HuH-7 (cell line): Measurements from ENCODE around the gene SFXN5.

Experiments
- DNase-seq: peaks from one replicate; pipeline ENCODE4 v3.0.0; 2011; ENCODE audit warnings: low spot score

Gene SFXN5

DNA sequence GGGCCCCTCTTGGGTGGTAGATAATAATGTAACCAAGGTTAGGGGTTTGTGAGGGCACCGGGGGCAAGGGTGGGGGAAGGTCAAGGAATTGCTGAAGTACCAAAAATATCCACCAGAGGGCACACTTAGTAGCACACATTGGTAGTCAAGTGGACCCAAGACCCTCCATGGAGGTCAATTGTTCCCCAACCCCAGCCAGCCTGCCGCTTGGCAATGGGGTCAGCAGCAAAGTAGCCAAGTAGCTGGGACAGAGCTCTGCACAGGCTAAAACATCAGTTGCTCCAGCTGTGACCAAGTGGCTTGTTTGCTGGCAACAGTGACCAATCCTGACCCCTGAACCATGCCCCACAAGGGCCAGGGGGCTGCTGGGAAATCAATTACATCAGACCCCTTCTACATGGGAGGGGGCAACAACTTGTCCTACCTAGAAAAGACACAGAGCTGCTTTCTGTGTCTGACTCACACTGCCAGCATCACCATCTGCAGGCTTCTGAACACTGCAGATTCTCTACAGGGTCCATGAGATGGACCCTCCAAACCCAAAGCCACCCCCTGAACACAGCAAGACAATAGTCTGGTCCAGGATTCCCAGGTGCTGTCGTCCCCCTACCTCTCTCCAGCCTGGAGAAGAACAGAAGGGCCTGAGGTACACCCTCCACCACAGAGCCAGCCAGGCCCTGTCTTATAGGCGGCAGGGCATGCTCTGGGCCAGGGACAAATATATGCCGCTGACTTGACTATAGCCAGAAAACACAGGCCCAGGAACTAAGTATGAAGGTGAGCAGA, 78.2 kb downstream of the SFXN5 start:
- DNase-seq: peak; percentile 93

DNA sequence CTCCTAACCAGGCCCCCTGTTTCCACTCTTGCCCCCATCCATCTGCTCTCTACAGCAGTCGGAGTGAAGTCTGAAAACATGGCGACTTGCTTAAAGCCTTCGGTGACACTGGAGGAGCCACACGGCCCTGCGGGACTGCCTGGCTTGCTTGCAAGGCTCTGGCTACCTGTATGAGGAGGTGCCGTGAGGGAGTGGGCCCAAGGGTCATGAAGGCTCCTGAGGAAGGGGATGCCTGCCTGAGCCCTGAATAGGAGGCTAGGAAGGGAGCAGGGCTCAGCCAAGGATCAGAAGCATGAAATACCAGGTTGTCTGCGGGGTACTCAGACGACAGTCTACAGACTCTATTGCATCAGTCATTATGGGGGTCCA, 78.8 kb downstream of the SFXN5 start:
- no peak for DNase-seq

DNA sequence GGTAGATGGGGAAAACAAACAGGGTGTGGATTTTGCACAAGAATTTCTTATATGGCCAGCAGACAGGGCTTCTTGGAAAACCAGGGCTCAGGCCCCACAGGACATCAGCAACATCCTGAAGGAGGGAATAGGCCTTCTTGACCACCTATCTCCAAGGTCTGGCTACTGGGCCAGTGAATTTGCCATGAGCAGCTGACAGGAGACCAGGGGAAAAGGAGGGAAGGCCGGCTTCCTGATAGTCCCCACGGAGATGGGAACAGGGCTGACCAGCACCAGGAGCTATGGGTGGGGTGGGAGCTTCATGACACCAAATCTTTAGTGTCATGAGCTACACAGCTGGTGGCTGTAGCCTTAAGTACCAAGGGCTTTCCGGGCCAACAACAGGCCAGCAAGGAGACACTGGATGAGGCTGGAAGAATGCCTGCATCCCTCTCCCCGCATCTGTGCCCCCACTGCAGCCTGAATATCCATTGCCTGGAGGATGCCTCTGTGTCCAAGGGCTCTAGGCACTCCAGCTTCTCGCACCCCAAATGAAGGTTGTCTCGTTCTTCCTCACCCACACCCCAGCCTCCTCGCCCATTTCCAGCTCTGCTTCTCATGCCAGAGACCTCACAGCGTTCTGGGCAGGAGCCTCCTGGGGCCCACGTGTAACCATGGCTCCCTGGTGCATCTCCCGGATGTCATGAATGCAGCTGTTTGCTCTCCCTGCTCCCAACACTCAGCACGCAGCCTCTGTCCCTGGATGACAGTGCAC, 79.4 kb downstream of the SFXN5 start:
- DNase-seq: no peak

DNA sequence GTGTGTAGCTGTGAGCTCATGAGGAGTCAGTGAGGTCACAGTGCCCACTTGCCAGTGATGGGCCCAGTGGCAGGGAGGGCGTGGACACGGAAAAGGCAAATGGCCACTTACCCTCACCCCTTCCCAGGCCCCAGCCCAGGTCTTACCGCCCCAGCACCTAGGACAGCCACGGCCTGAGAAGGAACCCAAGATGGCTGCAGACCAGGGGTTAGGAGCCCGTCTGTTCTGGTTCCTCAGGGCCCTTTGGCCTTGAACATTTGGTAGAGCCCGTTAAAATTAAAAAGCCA, 80.1 kb downstream of the SFXN5 start:
- DNase-seq: no peak

DNA sequence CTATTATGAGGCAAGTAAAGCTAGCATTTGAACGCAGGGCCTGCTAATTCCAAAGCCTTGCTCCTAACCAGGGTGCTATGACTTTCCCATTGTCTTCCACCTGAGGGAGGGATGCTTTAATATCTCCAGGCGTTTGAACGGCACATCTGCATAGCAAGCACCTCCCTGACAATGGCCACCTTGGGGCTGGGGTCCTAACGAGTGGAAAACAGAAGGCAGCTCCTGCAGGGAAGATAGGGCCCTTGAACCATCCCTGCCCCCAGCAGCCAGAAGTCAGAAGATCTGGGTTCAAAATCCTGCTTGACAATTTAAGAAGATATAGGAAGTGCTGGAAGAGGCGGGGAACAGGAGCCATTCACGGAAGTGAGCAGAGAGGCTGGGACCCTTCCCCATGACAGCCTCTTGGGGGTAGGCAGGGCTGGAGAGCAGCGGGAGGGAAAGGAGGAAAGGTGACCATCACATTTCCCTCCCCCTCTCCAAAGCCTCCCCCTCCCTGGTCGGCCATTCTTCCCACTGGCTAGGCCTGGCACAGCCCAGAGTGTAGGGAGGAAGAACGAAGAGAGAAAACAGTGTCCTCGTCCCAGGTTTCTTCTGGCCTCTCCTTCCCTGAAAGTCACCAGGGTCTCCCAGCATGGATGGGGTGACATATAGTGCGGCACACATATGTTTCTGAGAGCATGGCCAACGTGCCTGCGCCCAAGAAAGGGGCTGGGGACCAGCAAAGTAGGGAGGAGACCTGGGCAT, 80.6 kb downstream of the SFXN5 start:
- no peak for DNase-seq

DNA sequence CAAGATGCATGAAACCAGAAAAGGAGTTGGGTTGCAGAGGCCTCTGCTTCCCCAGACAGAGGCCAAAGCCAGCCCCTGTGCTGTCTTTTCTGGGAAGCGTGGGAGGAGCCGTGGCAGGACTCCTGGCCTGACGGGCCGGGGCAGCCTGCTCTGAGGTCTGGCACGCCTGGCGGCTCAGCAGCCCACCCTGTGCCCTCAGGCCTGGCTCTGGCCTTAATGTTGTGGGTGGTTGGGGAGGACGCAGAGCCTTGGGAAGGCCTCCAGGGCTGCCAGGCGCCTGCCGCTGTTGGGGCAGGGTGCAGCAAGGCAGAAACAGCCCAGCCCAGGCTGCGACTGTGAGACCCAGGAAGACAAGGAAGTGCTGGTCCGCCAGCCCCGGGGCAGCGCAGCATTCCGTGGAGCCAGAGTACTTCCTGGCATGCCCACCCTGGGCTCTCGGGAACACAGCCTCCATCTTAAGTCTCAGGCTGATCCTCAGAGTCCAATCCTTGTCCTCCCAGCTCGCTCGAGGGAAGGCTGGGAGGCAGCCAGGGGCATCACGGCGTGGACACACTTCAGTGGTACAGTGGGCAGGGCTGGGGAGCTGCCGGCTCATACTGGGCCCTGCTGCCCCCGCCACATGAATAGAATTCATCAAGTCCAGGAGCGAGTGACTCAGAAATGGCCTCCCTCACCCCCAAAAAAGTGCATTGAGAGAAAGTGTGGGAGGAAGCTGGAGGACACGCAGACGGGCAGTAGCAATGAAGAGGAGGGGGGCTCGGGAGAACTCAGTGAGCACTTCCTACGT, 81.5 kb downstream of the SFXN5 start:
- DNase-seq: no peak

DNA sequence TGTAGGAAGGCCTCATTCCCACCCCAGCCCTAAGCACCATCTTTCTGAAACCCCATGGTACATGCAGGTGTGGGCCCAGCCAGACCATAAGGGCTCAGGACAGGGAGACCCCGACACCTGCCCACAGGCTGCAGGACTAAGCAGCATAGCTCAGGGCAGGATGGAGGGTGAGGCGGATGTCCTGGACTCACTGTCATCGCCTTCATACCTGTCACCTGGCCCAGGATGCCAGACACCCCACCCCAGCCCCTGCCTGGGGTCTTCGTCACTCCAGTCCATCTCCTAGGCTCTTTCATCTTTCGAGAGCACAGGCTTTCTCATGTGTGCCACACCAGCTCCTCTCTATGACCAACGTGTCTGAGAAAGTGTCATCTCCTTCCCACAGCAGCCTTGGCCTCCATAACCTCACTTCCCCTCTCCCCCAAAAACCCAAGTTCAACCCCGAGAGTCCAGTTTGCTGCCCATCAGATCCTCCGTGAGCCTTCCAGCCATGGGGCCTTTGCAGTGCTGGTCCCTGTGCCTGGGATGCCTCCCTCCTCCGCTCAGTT, 82.7 kb downstream of the SFXN5 start:
- DNase-seq: no peak

DNA sequence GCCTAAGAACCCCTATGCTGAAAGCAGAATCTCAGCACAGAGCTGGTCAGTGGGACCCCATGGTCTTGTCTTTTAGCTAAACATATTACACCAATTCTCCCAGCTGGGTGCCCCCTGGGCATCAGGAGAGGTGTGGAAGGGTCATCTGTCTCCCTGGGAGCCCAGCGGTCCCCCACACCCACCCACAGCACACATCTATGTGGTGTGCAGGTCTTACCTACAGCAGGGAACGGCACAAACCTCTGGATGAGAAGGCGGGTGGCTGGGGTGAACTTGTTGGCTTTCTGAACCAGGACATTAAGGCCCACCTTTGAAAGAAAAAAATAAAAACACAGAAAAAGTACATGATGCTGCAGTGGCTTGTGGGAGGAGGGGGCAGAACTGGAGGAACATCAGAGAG, 83.5 kb downstream of the SFXN5 start:
- DNase-seq: no peak

DNA sequence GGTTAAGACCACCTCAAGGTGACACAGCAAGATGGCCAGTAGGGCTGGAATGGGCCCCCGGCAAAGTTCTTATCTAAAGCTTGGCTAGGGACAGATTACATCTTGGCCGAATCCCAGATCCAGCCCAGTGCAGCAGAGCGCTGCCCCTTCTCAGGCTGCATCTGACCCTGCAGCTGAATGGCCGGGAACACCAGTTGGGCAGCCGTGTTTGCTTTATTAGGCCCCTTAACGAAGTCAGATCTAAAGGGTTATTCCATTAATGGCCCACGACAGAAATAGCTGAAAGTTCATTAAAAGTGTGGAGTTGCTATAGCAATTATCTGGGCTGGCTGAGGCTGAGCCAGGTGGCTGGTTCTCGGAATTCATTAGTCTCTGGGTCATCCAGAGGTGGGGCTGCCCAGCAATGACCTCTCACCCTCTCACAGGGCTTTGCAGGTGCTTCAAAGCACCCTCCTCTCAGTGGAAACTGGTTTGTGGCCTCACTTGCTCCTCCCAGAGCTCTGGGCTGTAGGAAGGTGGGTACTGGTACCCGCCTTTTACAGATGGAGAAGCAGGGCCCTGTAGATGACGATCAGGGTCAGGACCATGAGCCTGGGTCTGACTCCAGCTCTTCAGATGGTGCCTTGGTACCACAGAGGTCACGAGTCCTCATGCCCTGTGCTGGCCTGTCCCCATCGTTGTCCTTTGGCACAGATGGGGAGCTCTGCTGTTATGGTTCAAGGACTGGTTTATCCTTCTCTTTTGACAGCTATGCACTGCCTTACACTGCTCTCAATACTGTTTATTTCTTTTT, 85.4 kb downstream of the SFXN5 start:
- no peak for DNase-seq

DNA sequence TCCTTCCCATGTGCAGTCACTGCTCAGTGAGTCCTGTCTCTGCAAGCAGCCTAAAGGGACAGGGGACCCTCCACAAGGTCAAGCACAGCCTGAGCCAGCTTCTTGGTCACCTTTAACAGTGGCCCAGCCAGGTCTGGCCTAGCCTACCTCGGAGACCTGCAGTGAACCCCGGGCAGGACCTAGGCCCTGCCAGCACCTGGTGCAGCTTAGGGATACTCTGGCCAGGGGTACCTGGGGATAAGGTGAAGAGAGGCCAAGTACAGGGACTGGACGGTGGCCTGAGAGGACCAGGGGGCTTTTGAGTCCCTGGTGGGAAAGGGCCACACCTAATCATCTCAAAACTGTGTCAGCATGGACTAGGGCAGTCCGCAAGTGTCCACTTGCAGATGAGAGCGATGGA, 86.4 kb downstream of the SFXN5 start:
- DNase-seq: no peak

DNA sequence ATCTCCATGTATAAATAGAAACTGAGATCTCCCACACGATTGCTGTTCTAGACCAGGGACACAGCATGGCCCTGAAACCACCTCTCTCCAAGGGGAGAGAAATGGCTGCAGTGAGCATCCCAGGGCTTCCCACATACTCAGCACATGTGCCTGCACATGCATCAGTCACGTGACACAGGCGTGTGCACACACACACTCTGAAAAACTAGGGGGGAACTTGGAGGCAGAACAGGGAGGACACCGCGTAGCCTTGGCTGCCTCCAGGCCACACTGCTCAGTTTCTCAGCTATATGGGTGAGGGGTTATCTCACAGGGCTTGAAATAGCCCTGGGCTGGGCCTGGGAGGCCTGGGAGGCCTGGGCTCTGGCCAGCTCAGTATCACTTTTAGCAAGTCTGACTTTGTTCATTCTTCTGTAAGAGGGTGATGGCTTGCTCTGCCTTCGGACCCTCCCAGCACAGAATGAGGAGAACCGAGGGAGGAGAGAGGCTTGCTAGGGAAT, 87.3 kb downstream of the SFXN5 start:
- no peak for DNase-seq

DNA sequence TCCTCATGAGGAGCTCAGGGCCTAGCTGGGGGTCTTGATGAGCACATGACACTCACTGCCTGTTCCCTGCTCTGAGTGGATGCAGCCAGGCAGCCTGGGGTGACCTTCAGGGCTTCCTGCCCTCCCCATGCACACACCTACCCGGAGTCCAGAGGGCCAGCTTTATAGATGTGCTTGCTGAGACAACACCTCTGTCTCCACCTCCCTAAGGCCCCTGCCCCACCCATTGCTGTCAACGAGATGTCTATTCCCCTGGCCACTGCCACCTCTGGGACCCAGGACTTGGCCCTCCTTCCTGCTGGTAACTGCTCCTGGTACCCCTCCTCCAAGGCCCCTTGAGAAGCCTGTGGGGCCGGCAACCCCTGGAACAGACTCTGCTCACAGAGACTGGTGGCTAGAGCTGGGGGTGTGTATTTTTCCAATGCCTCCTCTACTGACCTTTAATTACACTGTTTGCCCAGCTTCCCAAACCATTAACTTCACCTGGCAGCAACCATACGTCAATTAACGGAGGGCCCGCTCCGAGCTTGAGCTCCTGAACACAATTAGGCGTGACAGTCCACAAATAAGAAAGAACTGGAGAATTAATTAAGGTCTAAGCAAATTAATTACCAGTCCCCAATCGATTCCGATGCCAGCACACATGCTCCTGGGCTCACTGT, 87.9 kb downstream of the SFXN5 start:
- no peak for DNase-seq

DNA sequence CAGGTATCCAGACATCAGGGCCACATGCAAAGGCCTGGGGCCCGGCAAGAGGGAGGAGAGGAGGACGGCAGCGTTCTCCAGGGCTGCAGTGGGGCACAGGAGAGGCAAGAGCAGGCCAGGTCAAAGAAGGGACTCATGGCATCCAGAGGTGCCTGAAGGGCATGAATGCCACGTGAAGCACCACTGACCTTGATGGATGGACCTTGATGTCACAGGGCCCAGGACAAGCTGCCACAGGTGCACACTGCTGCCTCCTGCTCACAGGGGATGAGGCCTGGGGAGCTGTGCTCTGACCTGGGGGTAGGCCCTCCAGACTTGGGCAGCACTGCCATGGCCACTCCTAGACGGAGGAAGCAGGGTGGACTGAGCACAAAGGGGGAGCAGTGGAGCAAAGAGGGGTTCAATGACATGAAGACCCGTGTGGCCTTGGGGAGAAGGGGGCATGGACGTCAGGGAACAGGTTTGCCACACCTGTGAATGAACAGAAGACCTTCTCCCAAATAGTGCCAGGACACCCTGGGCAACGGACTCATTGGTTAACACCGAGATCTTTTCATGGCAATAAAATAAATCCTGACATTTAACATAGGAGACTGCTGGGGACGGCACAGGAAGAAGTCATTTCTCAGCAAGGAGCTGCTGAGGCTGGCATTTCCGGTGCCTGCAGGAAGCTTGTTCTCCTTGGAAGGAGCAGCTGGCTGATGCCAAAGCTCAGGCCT, 88.6 kb downstream of the SFXN5 start:
- no peak for DNase-seq

DNA sequence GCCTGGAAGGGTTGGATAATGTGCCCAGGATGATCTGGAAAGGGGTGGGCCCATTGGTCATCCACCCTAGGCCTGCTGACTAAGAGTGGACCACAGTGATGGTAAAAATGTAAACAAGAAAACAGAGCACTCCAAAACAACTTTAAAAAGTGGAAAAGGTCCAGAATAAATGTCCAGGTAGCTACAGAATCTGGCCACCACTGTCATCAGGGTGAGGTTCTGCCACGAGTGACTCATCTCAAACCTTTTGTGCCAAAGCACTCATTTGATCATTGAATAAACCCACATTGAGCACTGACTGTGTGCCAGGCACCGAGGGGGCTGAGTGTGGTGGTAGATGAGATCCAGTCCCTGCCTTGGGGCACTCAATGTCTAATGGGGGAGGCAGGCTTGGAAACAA, 89.3 kb downstream of the SFXN5 start:
- no peak for DNase-seq

DNA sequence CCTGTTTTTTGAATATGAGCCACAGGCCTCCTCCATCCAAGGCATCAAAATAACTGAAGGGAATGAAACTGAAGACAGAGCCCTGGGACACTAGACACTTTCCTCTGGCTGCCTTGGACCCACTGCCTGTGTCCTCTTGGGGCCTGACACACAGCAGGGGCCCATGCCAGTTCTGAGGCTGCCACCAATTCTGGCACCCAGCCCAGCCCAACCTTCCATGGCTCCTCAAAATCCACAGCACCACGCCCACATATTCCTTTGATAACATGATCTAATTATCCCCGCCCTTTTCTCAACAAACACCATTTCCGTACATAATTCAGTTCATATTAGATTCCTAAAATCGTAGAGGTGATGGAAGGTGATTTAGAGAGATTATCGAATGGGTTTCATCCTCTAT, 90.0 kb downstream of the SFXN5 start:
- DNase-seq: no peak

DNA sequence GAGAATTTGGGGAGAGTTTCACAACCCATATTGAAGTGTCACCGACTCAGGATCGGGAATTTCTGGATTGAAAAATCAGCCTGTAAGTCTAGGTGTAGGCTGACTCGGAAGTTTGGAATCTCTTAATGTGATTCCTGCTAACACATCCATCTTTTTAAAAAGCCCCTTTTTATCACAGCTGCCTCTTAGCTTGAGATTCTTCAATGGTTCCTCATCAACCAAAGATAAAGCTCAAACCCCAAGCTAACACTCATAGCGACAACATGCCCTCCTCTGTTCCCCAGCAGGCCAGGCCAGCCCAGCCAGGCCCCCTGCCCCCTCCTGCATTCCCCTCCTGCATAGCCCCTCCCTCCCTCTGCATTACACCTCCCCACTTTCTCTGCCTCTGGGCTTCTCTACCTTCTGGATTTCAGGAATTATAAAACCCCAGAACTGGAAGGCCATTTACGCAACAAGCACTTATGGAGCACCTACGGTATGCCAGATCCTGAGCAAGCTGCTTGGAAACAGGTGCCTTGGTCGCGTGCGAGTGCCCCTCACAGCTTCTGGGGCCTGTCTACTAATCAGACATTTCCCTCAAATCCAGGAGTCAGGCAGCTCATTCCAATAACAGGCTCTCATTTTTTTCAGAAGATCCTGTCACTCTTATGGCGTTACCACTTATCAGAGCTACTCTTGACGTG, 90.8 kb downstream of the SFXN5 start:
- DNase-seq: no peak

DNA sequence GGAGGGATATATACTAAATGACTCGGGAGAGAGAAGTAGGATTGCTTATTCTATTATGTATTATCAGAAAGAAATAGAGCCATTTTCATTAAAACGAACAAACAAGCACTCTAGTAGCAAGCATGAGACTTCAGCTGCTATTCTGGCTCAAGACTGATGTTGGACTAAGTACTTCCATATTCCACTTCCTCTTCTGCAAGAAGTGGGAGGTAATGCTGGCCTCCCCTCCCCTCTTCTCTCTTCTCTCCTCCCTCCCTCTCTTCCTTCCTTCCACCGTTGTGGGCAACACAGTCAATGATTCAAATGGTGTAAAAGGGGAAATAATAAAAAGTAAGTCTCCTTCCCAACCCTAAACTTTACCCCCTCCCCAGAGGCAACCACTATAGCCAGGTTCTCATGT, 91.6 kb downstream of the SFXN5 start:
- no peak for DNase-seq

DNA sequence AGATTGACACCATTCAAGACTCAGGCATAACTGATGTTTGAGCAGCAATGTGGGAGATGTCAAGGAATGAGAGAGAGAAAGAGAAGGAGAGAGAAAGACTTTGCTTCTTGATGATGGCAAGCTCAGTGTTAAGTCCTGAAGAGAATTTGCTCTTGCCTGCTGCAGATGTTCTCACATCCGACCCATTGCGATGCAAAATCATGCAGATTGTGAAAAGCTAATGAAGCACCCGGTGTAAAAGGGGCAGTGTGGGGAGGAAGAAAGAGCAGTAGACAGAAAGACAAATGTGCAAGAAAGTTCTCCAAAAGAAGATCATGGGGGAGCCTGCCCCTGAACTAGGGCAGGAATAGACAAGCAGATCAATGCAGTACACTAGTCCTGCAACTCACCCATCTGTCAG, 96.5 kb downstream of the SFXN5 start:
- no peak for DNase-seq

DNA sequence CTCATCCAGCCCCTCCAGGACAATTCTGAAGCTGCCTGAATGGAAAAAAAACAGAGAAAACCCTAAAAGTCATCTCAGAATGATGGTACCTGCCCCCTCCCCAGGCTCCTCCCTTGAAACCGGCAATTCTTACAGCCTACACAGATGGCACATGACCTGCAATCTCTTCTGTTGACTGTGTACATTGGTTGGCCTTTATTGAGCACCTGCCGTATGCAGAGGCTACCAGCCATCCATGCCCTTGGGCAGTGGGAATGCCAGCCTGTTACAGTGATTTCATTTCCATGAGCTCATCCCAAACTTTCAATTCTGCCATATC, 97.1 kb downstream of the SFXN5 start:
- DNase-seq: no peak
